ENCODE data around the gene CXCL17. TPM values are rescaled to one million over a fixed set of nuclear protein-coding genes. Genes with fewer than 3 reads are reported as not detected.

CXCL17 gene
- total RNA-seq, 2 experiments from 2014 or later: not detected

GRCh38 chr19:42421101-42421500 lies 21.6 kb downstream of the CXCL17 start:
- CTCF ChIA-PET (ENCODE audit: unreplicated experiment): no interaction called here
- H4K20me1 ChIP-seq (ENCODE audit: insufficient read depth, low read length): 0 out of 2 replicates have a peak, but pooled peaks cover 4% of the 10 kb centered on the region

GRCh38 chr19:42420055-42420544 lies 22.6 kb downstream of the CXCL17 start:
- Histone ChIP-seq H4K20me1 (ENCODE audit: insufficient read depth, low read length) (0 out of 2 replicates have a peak, but pooled peaks cover 4% of the 10 kb centered on the region), H3K4me3 (ENCODE audit: low read depth, low read length, poor library complexity, severe bottlenecking) (no peak overlapping the region), H3K79me2 (ENCODE audit: insufficient read depth, low read depth, low read length) (peaks cover 32% of the 10 kb centered on the region), H3K9me2 (ENCODE audit: insufficient read depth, low read length) (no peaks in the 10 kb centered on the region), H3K27ac (ENCODE audit: low read depth, low read length, poor library complexity, severe bottlenecking) (peak overlapping the region; percentile 2), H3K36me3 (ENCODE audit: insufficient read depth, low read length) (peaks cover 37% of the 10 kb centered on the region), H3K4me1 (ENCODE audit: insufficient read depth, low read length, poor library complexity, severe bottlenecking) (peaks cover 46% of the 10 kb centered on the region), H2AFZ (ENCODE audit: low read length) (no peak overlapping the region), H3K9me3 (ENCODE audit: low read length) (no peaks in the 10 kb centered on the region), H3K4me2 (ENCODE audit: low read length) (peak overlapping the region; percentile 98)
- intact Hi-C loops (cut with micrococcal nuclease; ENCODE audit: unreplicated experiment): loop anchor here (1.0 kb wide), 1 partner anchor 13 kb away; no protein-coding TSS in a partner anchor
- CTCF ChIA-PET (ENCODE audit: unreplicated experiment): interaction anchor here (0.6 kb wide), 1 partner anchor 16 kb away, joined by 3 read pairs; no protein-coding TSS in a partner anchor
- POLR2A ChIA-PET: interaction anchor here (0.6 to 0.7 kb wide), 2 partner anchors 11 to 15 kb away, joined by 3 to 8 read pairs; no protein-coding TSS in a partner anchor
- BruUV-seq (replicated peaks): no TSS peak
- DNase-seq (ENCODE audit: low spot score): peak; percentile 86
- TF ChIP-seq EZH2phosphoT487 (IDR thresholded peaks at IDR 0.05; ENCODE audit: borderline replicate concordance, low read depth, low read length) (no peak), CTCF (conservative IDR thresholded peaks at IDR 0.05; ENCODE audit: low read length) (peak; percentile 99)

More at GRCh38 chr19:42421101-42421500, 21.6 kb downstream of the CXCL17 start:
- peak overlapping the region; percentile 74 for H3K4me3 ChIP-seq (ENCODE audit: low read depth, low read length, poor library complexity, severe bottlenecking)
- H3K4me1 ChIP-seq (ENCODE audit: insufficient read depth, low read length, poor library complexity, severe bottlenecking): peaks cover 50% of the 10 kb centered on the region
- DNase-seq (ENCODE audit: low spot score): no peak
- peak overlapping the region; percentile 24 for H3K27ac ChIP-seq (ENCODE audit: low read depth, low read length, poor library complexity, severe bottlenecking)
- BruUV-seq (replicated peaks): no TSS peak
- TF ChIP-seq CTCF (conservative IDR thresholded peaks at IDR 0.05; ENCODE audit: low read length) (no peak), EZH2phosphoT487 (IDR thresholded peaks at IDR 0.05; ENCODE audit: borderline replicate concordance, low read depth, low read length) (no peak)
- H3K4me2 ChIP-seq (ENCODE audit: low read length): peak overlapping the region; percentile 98
- intact Hi-C loops (cut with micrococcal nuclease; ENCODE audit: unreplicated experiment): no loop called here
- no peaks in the 10 kb centered on the region for H3K9me3 ChIP-seq (ENCODE audit: low read length)
- no peak overlapping the region for H2AFZ ChIP-seq (ENCODE audit: low read length)
- no peaks in the 10 kb centered on the region for H3K9me2 ChIP-seq (ENCODE audit: insufficient read depth, low read length)
- H3K79me2 ChIP-seq (ENCODE audit: insufficient read depth, low read depth, low read length): peaks cover 32% of the 10 kb centered on the region
- POLR2A ChIA-PET: no interaction called here
- H3K36me3 ChIP-seq (ENCODE audit: insufficient read depth, low read length): peaks cover 33% of the 10 kb centered on the region

GRCh38 chr19:42419309-42419708 lies 23.4 kb downstream of the CXCL17 start:
- H3K9me3 ChIP-seq (ENCODE audit: low read length): no peaks in the 10 kb centered on the region
- H3K4me3 ChIP-seq (ENCODE audit: low read depth, low read length, poor library complexity, severe bottlenecking): no peak overlapping the region
- TF ChIP-seq EZH2phosphoT487 (IDR thresholded peaks at IDR 0.05; ENCODE audit: borderline replicate concordance, low read depth, low read length) (no peak), CTCF (conservative IDR thresholded peaks at IDR 0.05; ENCODE audit: low read length) (no peak)
- no peak for DNase-seq (ENCODE audit: low spot score)
- 0 out of 2 replicates have a peak, but pooled peaks cover 4% of the 10 kb centered on the region for H4K20me1 ChIP-seq (ENCODE audit: insufficient read depth, low read length)
- peaks cover 32% of the 10 kb centered on the region for H3K79me2 ChIP-seq (ENCODE audit: insufficient read depth, low read depth, low read length)
- intact Hi-C loops (cut with micrococcal nuclease; ENCODE audit: unreplicated experiment): no loop called here
- CTCF ChIA-PET (ENCODE audit: unreplicated experiment): no interaction called here
- no TSS peak for BruUV-seq (replicated peaks)
- 0 out of 2 replicates have a peak overlapping the region, but pooled peaks have one; percentile 9 for H3K4me2 ChIP-seq (ENCODE audit: low read length)
- no peak overlapping the region for H2AFZ ChIP-seq (ENCODE audit: low read length)
- no peaks in the 10 kb centered on the region for H3K9me2 ChIP-seq (ENCODE audit: insufficient read depth, low read length)
- H3K4me1 ChIP-seq (ENCODE audit: insufficient read depth, low read length, poor library complexity, severe bottlenecking): peaks cover 40% of the 10 kb centered on the region
- no peak overlapping the region for H3K27ac ChIP-seq (ENCODE audit: low read depth, low read length, poor library complexity, severe bottlenecking)
- POLR2A ChIA-PET: interaction anchor here (0.7 kb wide), 1 partner anchor 10 kb away, joined by 3 read pairs; no protein-coding TSS in a partner anchor
- peaks cover 42% of the 10 kb centered on the region for H3K36me3 ChIP-seq (ENCODE audit: insufficient read depth, low read length)
